Fibroblast of skin of right biceps (primary cell): ENCODE results near the gene ADAMTS2.

ENCODE experiments used
- DNase-seq: peaks from one replicate; pipeline ENCODE4 v3.0.0-alpha.2; 2013

The ADAMTS2 gene

GRCh38 chr5:179207920-179208705, 137.1 kb downstream of the ADAMTS2 start:
- no peak for DNase-seq

GRCh38 chr5:179207470-179207869, 137.8 kb downstream of the ADAMTS2 start:
- no peak for DNase-seq

DNA sequence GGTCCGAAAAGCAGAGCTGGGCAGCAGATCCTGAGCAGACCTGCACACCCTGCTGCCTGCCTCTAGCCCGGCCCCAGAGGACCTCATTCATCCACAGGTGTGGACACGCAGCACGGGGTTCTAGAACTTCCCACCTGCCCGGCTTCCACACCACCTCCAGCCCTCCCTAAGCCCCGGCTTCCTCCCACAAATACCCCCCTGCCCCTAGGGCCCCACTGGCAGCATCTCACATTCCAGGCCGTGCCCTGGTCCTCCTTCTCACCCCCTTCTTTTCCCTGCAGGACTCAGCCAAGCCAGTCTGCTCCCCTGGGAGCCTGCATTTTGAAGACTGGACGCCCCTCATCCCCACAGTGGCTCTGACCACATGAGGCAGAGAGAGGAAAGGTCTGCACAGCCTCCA, 138.9 kb downstream of the ADAMTS2 start:
- DNase-seq: no peak

GRCh38 chr5:179205277-179205676, 140.0 kb downstream of the ADAMTS2 start:
- no peak for DNase-seq

DNA sequence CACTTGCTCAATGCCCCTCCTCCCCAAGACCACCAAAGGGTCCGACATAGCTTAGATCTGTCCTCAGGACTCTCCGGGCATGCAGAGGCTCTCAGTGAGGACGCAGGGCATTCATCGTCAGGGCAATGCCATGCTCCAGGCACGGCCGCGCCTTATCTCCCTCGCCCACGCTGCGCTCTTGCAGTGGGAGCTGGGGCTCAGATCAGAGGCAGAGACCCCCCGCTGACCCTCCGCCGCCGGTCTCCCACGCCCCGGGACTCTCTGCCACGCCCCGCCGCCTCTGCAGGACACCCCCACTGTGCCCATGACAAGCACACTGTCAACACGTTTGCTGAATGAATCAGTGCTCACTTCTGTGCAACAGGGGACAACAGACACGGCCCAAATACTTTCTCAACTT, 140.7 kb downstream of the ADAMTS2 start:
- no peak for DNase-seq

GRCh38 chr5:179203248-179203647, 142.0 kb downstream of the ADAMTS2 start:
- no peak for DNase-seq

DNA sequence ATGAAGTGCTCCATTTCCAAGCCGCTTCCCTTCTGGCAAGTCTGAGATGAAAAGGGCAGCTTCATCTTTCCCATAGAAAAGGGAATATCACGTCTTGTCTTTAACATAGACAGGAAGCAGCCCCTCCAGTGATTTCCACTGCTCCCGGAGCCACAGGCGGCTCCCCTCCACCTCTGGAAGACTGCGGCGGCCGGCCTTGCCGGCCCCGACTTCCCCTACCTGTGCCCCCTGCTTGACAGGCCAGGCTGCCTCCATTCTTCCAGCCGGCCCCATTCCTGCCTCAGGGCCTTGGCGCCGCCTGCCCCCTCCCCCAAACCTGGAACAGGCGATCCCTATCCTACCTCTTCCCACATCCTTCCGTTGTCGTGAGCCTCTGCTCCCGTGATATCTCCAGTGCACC, 143.3 kb downstream of the ADAMTS2 start:
- DNase-seq: no peak

GRCh38 chr5:179199246-179199645, 146.0 kb downstream of the ADAMTS2 start:
- no peak for DNase-seq

GRCh38 chr5:179198825-179199224, 146.4 kb downstream of the ADAMTS2 start:
- DNase-seq: no peak

DNA sequence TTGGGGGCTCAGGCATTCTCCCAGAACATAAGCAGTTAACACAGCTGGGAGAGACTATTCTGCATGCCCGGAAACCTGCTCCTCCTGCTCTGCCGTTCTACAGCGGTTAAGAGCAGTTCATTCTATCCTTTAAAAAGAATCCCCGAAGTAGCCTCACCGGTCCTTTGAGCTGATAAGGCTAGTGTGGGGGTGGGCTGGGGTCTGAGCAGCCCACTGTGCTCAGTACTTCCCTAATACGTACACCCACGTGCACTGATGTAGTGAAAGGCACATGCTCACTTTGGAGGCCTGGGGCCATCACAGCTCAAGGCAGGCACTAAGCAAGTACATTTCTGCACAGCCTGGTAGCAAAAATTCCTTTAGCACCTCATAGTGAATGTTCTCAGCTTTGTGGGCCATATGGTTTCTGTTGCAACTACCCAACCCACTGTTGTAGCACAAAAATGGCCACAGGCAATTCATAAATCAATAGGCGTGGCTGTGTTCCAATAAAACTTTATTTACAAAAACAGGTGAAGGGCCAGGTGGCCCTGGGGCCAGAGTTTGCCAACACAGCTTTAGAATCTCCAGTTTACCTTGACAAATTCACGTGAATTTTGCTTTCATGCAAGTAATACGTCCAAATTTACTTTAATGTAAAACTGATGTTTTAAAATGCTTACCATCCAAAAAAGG, 148.7 kb downstream of the ADAMTS2 start:
- DNase-seq: no peak

GRCh38 chr5:179195561-179196404, 149.5 kb downstream of the ADAMTS2 start:
- no peak for DNase-seq

DNA sequence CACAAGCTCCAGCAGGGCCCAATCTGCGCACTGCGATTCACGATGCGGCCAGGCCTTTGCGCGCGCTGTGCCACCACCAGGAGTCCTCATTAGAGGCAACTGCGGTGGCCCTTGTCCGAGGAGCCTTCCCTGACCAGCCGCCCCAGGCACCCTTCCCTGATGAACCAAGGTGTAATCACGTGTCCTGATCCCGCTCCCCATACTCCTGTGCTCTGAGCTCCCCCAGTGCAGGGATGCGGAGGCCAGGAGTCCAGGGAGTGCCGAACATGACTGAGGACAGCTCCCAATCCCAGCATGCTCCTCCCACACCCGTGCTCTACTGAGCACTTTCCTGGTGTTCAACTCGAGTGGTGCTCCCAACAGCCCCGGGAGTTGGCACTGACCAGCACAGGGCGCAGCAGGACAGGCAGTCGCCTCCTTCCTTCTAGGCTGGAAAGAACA, 150.3 kb downstream of the ADAMTS2 start:
- DNase-seq: no peak

- DNase-seq: no peak
These were observed 150.9 kb downstream of the ADAMTS2 start for GRCh38 chr5:179194201-179194910.

- no peak for DNase-seq
These were observed 151.5 kb downstream of the ADAMTS2 start for GRCh38 chr5:179193746-179194145.

DNA sequence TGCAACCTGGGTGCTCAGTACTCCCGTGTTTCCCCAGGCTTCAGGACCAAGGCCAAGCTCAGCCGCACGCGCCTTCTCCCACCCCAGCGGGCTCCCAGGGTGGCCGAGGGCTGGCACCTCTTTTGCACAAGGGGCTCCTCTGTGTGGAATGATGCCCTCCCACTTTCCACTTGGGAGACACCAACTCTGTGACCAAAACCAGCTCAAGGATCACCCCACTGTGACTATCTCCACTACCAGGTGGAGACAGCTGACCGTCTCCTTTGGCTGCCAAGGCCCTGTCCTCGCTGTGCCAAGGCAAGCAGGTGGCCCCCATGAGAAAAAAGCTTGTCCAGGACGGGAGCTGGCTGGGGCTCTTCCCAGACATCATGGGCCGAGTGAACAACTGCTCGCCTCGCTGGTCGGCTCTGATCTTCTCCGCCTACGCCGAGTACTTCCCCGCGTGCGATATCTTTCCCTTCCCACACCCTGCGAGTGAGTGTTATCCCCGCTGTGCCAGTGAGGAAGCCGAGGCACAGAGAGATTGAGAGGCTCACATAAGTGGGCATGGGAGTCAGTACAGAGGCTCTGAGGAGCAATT, 152.3 kb downstream of the ADAMTS2 start:
- DNase-seq: no peak

GRCh38 chr5:179192185-179192890, 152.9 kb downstream of the ADAMTS2 start:
- no peak for DNase-seq

DNA sequence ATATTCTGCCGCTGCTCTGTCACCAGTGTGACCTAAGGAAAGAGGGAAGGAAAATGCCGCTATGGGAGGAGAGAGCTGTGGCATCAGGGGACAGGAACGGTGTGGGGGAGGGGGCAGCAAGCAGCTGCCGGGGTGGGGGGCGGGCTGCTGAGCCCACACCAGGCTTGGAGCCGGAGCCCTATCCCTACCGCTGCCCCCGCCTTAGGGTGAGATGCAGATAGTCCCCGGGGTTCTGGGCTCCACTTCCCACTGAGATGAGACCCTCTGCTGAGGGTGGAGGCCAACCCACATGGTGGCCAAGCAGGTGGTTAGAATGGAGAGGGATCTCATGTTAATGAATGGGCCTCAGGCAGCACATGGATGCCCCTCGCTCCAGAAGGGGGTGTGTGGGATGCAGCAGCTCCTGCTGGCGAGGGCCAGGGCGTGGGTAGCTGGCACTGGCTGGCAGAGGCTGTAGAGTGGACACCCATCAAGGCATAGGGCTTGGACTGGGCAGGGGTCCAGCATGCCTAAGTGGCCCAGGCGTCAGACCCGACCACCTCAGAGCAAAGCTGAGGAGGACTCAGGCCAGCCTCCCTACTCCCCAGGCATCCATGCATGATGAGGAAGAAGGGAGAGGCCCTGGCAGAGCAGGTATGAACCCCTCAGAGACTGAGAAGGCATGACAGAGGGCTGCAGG, 153.6 kb downstream of the ADAMTS2 start:
- DNase-seq: no peak

- no peak for DNase-seq
These were observed 154.3 kb downstream of the ADAMTS2 start for GRCh38 chr5:179190851-179191505.

GRCh38 chr5:179188636-179189035, 156.6 kb downstream of the ADAMTS2 start:
- no peak for DNase-seq
